T-helper 1 cell treated with Interleukin-12 subunit alpha and Interleukin-12 subunit beta and Interleukin-4 antibody, amounts not matched to agents 30 ng/mL and 1 ng/mL, for 36 hours (primary cell): Measurements from ENCODE around the gene MVP. TPM values are rescaled to one million over a fixed set of nuclear protein-coding genes. Genes with fewer than 3 reads are reported as not detected.

Experiments used
- intact Hi-C: fragments of 100-400 bp; cut with micrococcal nuclease; formaldehyde crosslinking; loops from one replicate; pipeline ENCODE4 v1.15.1; 2024
- total RNA-seq: library from RNA; stranded (reverse); gene quantifications from 2 replicates; pipeline ENCODE4 v1.2.3, GENCODE V29; 2022

MVP gene
- total RNA-seq, 1 donor from 2014 or later = 268 TPM

DNA sequence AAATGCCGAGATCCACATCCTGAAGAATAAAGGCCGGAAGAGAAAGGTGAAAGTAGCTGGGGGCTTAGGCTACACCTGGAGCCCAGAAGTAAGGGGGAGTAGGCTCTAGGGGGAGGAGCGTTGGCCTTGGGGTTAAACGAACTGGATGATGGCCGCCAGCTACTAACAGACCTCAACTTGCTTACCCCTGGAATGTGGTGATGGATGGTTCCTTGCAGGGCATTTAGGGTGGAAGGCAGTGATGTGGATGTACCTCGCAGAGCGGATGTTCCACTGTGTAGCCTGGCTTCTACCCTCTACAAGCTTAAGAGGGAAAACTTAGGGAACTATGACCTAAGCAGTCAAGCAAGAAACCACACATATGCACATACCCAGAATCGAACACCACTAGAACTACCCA lies 16.2 kb upstream of the MVP start:
- intact Hi-C loops = loop anchor here (2.0 kb wide), 1 partner anchor 17 kb away; the partner anchor contains the start of gene MVP

DNA sequence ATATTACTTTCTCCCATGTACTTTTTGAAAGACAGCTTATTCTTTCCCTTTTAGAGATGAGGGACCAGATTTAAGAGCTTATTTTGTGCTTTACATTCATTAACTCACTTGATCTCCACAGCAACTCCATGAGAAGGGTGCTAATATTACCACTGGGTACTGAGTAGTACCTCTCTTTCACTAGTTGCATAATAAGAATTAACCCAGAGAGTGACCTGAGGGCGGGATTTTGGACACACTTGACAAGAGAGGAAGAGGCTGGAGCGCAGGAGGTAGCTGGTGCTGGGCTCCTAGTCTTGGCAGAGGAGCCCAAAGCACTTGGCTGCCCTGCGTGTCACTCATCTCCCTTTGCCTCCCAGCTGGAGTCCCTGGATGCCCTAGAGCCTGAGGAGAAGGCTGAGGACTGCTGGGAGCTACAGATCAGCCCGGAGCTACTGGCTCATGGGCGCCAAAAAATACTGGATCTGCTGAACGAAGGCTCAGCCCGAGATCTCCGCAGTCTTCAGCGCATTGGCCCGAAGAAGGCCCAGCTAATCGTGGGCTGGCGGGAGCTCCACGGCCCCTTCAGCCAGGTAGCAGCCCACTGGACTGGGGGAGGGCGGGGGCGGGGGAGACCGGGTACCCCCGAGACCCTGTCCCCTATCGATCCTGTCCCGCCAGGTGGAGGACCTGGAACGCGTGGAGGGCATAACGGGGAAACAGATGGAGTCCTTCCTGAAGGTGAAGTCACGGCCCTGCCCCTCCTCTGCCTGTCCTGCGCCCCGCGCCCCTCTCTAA lies 15.6 kb upstream of the MVP start:
- intact Hi-C loops = loop anchor here (1.0 to 5.0 kb wide), 11 partner anchors 12 to 982 kb away; partner anchors contain the start of genes ATXN2L, CDIPT, INO80E and KIF22

DNA sequence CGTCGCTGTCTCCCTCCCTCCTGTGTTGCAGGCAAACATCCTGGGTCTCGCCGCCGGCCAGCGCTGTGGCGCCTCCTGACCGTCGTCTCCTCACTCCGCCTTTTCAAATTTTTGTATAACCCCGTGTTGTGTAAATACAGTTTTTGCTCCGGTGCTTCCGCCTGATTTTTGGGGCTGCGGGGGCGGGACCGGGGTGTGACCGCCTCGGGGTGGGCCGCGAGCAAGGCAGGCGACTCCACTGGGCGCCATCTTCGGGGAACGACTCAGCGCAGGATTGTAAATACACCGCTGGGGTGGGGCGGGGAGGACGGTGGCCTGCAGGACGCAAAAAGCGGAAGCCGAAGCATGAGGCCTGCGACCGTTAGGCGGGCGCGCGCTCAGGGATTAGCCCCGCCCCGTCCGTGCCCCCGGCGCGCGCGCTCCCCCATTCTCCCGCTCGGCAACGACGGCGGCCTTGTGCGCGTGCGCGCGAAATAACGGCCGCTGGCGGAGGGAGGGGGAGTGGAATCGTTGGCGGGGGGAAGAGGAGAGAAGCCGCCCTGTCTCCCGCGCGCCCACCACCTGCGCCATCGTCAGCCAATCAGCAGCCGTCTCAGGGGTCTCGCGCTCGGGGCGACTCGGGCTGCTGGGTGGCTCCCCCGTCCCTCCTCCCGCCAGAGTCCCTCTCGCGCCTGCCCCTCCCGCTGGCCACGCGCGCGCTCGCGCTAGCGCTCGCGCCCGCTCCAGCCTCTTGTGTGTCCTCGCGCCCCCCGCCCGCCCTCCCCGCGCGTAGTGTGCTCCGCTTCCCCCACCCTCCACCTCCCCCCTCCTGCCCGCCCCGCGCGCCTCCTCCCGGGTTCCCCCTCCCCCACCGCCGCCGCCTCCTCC lies 14.8 kb upstream of the MVP start:
- intact Hi-C loops = loop anchor here (1.0 to 5.0 kb wide), 11 partner anchors 11 to 983 kb away; partner anchors contain the start of genes ATXN2L, CDIPT, INO80E and KIF22

DNA sequence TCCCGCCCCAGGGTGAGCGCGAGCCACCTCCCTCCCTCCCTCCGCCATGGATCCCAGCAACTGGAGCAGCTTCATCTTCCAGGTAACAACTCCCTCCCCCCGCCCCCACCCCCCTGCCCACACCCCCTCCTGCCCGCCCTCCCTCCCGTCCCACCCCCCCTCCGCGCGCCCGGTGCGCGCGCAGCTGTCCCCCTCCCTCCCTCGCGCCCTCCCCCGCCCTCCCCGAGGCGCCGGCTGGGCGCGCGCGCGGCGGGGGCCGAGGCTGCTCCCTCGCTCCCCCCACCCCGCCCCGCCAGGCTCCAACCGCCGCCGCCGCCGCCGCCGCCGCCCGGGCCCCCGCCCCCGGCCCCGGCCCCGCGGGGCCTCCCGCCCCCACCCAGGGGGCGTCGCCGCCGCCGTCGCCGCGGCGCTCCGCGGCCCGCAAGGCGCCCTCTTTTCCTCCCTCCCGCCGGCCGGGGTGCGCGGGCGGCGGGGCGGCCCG lies 14.1 kb upstream of the MVP start, which contains the start of gene MAZ:
MAZ (plus strand) TSS at position 431 of the 481 bp plus-strand sequence. CDS start 173 bp downstream, outside the sequence.
- intact Hi-C loops = loop anchor here (5.0 kb wide), 2 partner anchors 891 to 984 kb away; partner anchors contain the start of genes ATXN2L and SRCAP

DNA sequence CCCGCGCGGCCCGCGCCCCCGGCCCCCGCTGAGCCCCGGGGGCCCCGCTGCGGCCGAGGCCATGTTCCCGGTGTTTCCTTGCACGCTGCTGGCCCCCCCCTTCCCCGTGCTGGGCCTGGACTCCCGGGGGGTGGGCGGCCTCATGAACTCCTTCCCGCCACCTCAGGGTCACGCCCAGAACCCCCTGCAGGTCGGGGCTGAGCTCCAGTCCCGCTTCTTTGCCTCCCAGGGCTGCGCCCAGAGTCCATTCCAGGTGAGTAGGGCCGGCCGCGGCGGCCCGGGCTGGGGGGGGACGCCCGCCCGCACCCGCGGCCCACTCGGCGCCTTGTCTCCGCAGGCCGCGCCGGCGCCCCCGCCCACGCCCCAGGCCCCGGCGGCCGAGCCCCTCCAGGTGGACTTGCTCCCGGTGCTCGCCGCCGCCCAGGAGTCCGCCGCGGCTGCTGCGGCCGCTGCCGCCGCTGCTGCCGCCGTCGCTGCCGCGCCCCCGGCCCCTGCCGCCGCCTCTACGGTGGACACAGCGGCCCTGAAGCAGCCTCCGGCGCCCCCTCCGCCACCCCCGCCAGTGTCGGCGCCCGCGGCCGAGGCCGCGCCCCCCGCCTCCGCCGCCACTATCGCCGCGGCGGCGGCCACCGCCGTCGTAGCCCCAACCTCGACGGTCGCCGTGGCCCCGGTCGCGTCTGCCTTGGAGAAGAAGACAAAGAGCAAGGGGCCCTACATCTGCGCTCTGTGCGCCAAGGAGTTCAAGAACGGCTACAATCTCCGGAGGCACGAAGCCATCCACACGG lies 13.4 kb upstream of the MVP start:
- intact Hi-C loops = loop anchor here (1.0 to 5.0 kb wide), 3 partner anchors 41 to 985 kb away; partner anchors contain the start of genes ATXN2L and SRCAP

DNA sequence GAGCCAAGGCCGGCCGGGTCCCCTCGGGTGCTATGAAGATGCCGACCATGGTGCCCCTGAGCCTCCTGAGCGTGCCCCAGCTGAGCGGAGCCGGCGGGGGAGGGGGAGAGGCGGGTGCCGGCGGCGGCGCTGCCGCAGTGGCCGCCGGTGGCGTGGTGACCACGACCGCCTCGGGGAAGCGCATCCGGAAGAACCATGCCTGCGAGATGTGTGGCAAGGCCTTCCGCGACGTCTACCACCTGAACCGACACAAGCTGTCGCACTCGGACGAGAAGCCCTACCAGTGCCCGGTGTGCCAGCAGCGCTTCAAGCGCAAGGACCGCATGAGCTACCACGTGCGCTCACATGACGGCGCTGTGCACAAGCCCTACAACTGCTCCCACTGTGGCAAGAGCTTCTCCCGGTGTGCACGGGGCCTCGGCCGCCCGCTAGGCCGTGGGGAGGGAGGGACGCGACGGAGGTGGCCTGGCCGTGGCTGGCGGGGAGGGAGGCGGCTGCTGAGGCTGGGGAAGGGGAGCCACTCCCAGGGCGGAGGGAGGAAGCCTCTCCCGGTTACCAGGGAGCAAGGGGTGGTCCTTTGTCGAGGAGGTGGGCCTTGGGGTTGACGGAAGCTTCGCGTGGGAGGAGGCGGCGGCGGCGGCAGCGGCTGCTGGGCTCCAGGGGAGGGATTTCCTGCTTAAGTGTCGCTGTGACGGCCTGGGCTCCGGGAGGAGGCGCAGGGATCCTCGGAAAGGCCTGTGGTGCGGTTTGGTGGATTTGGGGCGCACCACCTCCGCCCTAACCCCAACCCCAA lies 12.6 kb upstream of the MVP start:
- intact Hi-C loops = loop anchor here (1.0 to 5.0 kb wide), 3 partner anchors 41 to 985 kb away; partner anchors contain the start of genes ATXN2L and SRCAP

DNA sequence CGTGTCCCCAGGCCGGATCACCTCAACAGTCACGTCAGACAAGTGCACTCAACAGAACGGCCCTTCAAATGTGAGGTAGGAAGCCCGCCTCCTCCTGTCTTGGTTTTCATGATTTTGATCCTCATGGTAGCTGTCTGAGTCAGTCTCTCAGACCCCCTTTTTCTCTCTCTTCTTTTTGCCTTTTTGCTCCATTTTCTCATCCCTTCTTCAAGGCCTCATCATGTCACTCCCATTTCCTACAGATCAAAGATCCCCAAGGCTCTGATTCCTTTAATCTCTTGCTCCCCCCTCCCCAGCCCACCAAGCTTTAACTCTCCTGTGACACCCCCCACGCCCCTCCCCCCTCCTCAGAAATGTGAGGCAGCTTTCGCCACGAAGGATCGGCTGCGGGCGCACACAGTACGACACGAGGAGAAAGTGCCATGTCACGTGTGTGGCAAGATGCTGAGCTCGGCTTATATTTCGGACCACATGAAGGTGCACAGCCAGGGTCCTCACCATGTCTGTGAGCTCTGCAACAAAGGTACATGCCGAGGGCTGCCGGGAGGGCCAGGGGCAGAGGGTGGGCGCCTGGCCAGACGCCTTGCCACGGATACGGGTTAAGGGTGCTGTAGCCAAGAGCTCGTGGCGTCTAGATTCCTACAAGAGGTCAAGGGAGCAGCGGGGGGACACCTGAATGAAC lies 11.9 kb upstream of the MVP start:
- intact Hi-C loops = loop anchor here (5.0 kb wide), 2 partner anchors 889 to 986 kb away; partner anchors contain the start of genes ATXN2L and SRCAP

DNA sequence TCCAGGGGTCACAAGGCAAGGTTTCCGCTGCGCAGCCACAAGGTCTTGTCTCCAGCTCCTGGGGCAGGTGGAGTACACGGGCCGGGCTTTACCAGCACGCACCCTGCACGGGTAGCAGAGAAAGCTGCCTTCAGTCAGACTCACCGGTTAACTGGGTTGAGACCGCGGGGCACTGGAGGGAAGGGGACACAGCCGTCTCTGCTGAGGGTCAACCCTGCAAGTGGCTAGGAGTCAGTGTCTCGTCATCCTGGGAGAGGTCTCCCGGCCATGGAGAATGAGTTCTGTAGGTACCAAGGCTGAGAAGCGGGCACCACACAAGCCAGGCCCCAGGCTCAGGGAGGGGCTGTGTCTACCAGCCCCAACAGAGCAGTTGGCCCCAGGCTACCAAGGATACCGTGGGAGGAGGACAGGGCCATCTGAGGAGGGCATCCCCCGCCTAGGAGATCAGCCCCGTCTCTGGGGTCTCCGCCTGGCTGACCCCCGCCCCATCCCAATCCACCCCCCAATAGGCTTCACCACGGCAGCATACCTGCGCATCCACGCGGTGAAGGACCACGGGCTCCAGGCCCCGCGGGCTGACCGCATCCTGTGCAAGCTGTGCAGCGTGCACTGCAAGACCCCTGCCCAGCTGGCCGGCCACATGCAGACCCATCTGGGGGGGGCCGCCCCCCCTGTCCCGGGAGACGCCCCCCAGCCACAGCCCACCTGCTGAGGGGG lies 11.1 kb upstream of the MVP start:
- intact Hi-C loops = loop anchor here (5.0 kb wide), 2 partner anchors 888 to 987 kb away; partner anchors contain the start of genes ATXN2L and SRCAP

DNA sequence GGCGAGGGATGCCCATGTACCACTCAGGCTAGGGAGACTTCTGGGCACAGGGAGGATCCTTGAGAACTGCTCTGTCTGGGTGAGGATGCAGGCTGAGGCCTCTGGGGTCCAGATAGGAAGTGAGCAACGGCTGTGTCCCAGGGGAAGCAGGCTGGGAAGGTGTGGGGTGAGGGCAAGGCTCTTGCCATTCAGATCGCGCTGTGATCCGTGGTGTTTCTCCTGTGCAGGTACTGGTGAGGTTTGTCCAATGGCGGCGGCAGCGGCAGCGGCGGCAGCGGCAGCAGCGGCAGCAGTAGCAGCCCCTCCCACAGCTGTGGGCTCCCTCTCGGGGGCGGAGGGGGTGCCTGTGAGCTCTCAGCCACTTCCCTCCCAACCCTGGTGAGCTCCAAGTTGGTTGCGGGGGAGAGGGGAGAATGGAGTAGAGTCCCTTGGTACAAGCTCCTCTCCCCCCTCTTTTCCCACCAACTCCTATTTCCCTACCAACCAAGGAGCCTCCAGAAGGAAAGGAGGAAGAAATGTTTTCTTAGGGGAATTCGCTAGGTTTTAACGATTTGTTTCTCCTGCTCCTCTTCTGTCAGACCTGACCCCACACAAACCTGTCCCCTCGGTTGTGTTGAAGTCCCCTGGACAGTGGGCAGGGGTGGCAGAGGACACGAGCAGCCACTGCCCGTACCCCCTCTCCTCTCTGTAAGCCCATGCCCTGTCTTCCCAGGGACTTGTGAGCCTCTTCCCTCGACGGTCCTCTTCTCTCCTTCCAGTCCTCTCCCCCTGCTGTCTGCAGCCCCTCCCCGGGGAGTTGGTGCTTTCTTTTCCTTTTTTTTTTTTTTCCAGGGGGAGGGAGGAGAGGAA lies 10.2 kb upstream of the MVP start:
- intact Hi-C loops = loop anchor here (5.0 kb wide), 2 partner anchors 887 to 988 kb away; partner anchors contain the start of genes ATXN2L and SRCAP

DNA sequence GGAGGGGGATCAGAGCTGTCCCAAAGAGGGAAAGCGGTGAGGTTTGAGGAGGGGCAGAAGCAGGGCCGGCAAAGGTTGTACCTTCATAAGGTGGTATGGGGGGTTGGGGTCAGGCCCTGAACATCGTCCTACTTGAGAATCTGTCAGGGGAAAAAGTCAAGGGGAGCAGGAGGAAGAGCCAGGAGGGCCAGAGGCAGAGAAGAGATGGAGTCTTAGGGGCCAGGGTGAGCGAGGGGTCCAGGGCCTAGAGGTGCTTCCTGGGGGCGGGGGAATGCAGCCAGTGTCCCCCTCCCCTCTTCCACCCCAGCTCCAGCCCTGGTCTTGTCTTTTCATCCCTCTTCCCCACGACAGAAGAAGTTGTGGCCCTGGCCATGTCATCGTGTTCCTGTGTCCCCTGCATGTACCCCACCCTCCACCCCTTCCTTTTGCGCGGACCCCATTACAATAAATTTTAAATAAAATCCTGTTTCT lies 9.5 kb upstream of the MVP start:
- intact Hi-C loops = no loop called here

DNA sequence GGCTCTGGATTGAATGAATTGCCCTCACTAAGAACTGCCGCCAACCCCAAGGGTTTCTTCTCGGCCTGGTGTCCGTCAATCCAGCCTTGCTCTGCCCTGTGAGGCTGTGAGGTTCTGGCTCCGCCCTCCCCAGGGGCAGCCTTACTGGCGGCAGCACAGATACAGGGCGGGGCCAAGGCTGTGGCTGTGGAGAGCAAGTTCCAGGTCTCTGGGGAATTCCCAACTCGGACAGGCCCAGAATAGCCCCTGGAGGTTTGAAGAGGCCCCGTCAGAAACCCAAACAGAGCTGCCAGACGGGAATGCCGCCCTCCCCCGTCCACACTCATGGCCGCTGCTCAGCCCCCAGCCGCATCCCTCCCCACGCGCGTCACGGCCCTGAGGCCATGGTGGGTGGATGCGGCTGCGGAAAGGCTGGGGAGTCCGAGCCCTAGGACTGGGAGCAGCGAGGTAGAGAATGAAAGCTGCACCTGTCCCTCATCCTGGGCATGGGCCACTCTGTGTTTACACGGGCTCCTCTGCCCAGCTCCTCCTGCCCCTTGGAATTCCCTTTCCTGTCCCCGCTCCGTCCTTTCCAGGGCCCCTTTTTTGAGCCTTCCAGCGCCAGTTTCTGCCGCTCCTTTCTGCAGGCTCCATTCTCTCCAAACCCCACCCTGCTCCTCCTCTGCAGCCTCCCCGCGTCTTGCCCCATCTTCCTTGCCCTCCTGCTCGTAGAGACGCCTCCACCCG lies 8.9 kb upstream of the MVP start:
- intact Hi-C loops = no loop called here

DNA sequence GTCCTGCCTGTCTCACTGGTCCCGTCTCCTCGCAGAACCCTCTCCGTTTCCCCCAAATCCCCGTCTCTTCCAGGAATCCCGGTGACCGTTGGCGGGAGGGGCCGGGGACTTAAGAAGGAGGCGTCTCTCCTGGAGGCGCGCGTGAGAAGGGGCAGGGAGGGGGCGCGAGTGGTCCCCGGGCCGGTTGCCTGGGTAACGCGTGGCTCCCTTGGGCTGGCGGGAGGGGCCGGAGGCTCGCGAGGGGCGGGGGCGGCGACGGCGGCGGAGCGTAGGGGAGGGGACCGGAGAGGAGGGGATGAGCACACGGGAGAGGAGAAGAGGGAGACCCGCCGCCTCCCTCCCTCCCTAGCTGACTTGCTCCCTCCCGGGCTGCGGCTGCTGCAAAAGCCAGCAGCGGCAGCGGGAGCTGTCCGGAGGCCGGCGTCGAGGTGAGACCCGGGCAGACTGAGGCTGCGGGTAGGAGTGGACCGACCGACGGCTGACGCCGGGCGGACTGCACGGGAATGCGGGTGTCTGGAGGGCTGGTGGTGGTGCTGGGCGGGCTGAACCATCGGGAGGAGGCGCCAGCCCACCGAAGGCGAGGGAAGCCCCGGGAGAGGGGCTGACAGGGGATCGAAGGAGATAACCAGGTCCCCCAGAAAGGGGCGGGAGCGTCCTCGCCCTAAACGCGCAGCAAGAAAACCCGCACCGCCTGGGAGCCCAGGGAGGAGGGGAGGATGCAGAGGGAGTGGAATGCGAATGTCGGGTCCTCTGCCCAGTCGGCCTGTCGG lies 8.2 kb upstream of the MVP start, which contains the start of gene PRRT2:
PRRT2 (plus strand) TSS at position 298 of the 770 bp plus-strand sequence. CDS start 862 bp downstream, outside the sequence.
- intact Hi-C loops = no loop called here

DNA sequence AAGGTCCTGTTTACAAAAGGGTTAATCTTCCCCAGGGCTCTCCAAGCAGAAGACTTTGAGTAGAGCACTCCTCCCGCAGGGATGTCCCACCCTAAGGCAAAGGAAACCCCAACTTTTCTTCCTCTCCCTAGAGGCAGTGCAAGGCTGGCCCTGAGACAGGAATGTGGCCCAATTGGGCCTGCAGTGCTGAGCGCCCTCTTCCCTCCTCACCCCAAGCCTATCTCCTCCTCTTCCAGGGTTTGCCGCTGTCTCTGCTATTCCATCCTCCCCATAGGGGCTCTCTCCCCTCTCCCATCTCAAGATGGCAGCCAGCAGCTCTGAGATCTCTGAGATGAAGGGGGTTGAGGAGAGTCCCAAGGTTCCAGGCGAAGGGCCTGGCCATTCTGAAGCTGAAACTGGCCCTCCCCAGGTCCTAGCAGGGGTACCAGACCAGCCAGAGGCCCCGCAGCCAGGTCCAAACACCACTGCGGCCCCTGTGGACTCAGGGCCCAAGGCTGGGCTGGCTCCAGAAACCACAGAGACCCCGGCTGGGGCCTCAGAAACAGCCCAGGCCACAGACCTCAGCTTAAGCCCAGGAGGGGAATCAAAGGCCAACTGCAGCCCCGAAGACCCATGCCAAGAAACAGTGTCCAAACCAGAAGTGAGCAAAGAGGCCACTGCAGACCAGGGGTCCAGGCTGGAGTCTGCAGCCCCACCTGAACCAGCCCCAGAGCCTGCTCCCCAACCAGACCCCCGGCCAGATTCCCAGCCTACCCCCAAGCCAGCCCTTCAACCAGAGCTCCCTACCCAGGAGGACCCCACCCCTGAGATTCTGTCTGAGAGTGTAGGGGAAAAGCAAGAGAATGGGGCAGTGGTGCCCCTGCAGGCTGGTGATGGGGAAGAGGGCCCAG lies 7.3 kb upstream of the MVP start:
- intact Hi-C loops = no loop called here

DNA sequence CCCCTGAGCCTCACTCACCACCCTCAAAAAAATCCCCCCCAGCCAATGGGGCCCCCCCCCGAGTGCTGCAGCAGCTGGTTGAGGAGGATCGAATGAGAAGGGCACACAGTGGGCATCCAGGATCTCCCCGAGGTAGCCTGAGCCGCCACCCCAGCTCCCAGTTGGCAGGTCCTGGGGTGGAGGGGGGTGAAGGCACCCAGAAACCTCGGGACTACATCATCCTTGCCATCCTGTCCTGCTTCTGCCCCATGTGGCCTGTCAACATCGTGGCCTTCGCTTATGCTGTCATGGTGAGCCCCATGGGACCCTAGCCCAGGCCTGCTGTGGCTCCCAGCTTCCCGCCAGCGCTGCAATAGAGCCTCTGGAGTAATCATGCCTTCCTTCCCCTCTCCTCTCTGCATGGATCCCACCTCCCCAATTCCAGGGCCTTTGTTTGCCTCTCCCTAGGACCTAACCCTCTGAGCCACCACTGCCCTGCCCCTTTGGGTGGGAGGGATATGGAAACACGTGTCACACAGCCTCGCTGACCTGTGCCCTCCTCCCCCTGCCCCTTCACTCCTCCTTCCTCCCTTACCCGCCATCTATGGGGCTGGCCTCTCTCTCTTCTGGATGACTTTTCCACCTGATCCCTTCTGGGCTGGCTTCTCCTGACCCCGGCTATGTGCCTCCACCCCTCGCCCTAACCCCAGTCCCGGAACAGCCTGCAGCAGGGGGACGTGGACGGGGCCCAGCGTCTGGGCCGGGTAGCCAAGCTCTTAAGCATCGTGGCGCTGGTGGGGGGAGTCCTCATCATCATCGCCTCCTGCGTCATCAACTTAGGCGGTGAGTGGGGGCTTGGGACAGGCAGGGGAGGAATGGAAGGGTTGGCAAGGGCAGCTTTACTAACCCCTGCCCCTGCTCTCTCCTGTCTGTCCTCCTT lies 6.4 kb upstream of the MVP start:
- intact Hi-C loops = no loop called here
